Inflammatory macrophage treated with lipopolysaccharide for 4 hours (primary cell): Measurements from ENCODE around the gene TLX2.

ENCODE experiments used
- DNase-seq: peaks from one replicate; pipeline ENCODE4 v3.0.0-alpha.2; 2020

The TLX2 gene

GRCh38 chr2:74536166-74536950, 22.1 kb downstream of the TLX2 start:
- DNase-seq: no peak

GRCh38 chr2:74537140-74537539, 22.9 kb downstream of the TLX2 start:
- DNase-seq: no peak

DNA sequence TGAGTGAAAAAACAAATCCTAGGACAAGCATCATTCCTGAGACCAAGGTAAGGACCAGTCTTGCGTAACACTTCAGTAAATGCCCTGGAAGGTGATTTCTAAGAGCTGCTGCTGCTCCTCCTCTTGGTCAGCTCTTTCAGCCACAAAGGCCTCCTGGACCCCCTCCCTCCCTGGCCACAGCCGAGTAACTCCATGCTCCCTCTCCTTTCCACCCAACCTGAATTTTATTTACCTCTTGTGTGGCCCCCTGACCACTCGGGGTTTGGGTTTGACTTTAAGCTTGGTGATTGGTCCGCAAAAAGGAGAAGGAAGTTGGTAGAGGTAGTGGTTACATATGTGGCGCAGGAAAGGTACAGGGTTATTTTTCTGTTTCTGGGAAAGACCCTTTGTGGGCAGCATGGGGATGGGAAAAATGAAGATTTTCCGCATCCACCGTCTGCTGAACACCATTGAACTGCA, 24.7 kb downstream of the TLX2 start:
- no peak for DNase-seq

- DNase-seq: no peak
Measured at GRCh38 chr2:74540291-74540690, 26.0 kb downstream of the TLX2 start.

- DNase-seq: no peak
Measured at GRCh38 chr2:74542978-74543377, 28.7 kb downstream of the TLX2 start.

DNA sequence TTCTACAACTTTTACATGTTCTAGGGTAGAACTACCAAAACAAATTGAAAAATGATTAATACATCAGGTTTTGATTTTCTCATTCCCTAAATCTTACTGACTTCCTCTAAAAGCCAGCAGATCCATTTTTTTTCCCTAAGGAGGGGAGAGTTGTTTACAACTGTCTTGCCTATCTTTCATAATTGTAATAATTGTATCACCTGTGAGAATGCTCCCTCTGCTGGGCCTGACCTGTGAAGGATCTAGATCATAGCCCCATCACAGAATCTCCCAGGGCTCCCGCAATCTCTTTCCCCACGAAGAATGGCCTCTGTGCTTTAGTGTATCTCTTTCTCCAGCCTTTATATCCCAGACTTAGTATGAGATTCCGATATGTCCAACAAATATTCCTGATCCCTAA, 30.4 kb downstream of the TLX2 start:
- DNase-seq: no peak

DNA sequence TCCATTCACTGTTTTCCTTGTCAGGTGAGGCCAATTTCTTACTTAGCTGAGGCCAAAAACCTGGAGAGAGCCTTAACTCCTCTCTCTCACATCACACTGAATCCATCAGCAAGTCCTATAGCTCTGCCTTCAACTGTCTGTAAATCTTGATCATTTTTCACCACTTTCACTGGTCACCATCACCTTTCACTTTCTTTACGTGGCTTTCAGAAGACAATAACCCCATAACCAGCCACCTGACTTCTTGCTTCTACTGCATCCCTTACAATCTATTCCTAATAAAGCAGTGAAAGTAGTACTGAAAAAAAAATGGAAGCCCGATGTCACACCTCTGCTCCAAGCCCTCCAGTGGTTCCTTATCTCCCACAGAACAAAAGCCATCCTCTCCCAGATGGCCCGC, 31.8 kb downstream of the TLX2 start:
- no peak for DNase-seq

GRCh38 chr2:74548285-74548899, 34.1 kb downstream of the TLX2 start:
- no peak for DNase-seq

DNA sequence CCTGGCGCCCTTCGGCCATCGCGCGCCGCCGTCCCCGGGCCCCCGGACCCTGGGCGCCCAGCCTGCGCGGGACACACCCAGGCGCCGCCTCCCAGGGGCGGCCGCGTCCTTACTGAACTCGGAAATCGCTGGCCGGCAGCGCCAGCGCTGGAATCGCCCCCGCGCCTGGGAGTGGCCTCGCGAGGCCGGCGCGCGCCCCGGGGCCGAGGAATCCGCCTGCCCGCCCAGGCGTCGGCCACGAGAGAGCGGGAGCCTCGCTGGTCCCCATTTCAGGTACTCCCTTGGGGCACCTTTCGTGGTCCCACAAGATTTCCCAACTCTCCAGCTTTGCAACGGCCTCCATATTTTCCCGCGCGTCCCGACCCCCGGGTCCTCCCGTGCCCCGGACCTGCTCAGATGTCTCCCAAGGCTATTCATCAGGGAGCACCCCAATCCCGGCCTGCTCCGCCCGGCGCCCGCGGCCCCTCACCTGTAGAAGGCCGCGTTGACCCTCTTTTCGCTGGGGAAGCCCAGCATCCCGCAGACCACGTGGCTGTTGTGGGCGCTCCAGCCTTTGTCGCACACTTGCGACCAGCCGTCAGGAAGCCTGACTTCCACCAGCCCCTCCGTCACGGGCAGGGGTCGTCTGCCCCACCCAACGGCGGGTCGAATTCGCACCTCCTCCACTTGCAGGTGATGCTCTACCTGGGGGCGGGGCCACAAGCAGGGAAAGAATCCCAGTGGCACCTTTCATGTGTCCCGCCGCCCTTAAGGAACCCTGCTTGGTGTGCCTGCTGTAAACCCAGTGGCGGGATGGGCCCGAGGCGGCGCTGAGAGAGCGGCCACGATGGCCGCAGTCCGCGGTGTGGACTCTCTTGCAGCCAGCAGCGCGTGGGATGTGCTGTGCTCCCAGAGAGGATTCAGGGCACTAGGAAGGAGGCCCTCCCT, 34.9 kb downstream of the TLX2 start:
- peak; percentile 69 for DNase-seq

DNA sequence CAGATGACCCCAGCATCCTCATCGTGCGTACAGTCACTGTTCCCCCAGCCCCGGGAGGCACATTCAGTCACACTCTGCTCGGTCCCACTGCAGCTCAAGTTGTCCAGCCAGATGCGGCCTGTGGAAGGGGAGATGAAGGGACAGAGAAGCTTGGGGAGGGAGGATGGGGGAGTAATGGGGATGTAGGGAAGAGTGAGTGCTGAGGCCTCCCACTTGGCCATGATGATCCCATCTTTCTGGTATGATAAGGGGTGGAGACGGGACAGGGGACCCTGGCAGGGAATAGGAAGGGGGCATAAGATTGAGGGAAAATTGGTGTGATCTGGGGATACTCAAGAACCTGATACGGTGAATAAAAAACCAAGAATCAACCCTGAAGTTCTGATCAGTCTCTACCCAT, 36.0 kb downstream of the TLX2 start:
- DNase-seq: no peak

GRCh38 chr2:74551530-74551929, 37.3 kb downstream of the TLX2 start:
- DNase-seq: no peak

GRCh38 chr2:74551942-74552913, 38.0 kb downstream of the TLX2 start:
- DNase-seq: no peak

GRCh38 chr2:74552914-74553811, 38.9 kb downstream of the TLX2 start:
- no peak for DNase-seq

DNA sequence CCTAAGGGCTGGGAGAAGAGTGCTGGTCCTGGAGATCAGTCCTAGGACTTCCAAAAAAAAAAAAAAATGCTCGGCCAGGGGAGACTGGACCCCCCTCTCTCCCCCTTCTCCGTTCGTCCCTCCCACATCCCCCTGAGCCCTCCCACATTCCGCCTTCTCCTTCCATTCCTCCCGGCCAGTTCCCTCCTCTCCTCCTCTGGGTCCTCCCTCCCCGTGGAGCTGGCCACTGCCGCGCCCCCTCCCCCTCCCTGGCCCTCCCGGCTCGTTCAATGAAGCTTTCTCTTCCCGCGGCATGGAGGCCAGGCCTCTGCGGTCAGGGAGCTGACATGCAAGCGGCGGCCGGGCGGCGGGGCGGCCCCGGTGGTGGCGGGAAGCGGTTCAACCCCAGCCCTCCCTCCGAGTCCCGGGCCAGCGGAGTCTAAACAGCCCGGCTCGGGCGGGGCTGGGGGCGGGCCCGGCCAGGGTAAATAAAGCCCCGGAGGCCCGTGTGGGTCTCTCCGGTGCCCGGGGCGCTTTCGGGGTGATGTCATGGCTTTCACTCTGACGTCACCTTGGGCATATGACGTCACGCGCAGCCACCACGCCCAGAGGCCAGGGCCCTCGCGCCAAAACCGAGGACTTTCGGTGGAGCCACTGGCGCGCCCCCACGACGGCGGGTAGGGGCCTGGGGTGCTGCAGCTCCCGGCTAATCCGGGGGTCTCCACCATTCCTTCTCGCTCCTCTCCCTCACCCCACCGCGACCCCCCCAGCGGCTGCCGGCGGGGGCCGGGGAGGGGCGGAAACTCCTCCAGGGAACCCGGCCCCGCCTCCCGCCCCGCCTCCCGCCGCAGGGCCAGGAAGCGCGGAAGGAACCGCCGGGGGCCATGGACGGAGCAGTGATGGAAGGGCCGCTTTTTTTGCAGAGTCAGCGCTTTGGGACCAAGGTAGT, 39.9 kb downstream of the TLX2 start, which contains the start of the genes DOK1 and LOXL3:
Gene DOK1 (plus strand): TSS at position 829 of the 928 bp plus-strand sequence. CDS start 35 bp downstream, at position 864.
Gene LOXL3 (minus strand): TSS at position 51 of the 928 bp plus-strand sequence. CDS start 1,308 bp downstream, outside the sequence.
- peak; percentile 89 for DNase-seq

- peak; percentile 44 for DNase-seq
Measured at GRCh38 chr2:74554820-74555531, 40.7 kb downstream of the TLX2 start.

GRCh38 chr2:74555610-74556103, 41.4 kb downstream of the TLX2 start:
- peak; percentile 66 for DNase-seq

DNA sequence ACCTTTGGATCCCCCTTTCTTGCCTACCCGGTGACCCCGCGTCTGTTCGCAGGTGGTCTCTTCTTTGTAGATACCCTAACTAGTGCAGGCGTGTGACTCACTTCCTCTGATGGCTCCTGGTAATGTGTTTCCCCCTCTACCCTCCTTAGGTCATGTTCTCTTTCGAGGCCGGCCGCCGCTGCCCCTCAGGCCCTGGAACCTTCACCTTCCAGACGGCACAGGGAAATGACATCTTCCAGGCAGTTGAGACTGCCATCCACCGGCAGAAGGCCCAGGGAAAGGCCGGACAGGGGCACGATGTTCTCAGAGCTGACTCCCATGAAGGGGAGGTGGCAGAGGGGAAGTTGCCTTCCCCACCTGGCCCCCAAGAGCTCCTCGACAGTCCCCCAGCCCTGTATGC, 41.9 kb downstream of the TLX2 start:
- no peak for DNase-seq

- DNase-seq: no peak
Measured at GRCh38 chr2:74556831-74557370, 42.7 kb downstream of the TLX2 start.
